ENCODE data around the gene DND1. TPM values are rescaled to one million over a fixed set of nuclear protein-coding genes. Genes with fewer than 3 reads are reported as not detected.
A peak's percentile ranks its signal among the peaks of the same experiment; 100 is the strongest.
"Not testable (repeated sequence)": the region's sequence is repeated elsewhere in the genome, so short reads cannot be mapped to it uniquely, and the experiment has no call there.

Gene DND1
- total RNA-seq, 1 donor from 2014 or later = 3.5 TPM

DNA sequence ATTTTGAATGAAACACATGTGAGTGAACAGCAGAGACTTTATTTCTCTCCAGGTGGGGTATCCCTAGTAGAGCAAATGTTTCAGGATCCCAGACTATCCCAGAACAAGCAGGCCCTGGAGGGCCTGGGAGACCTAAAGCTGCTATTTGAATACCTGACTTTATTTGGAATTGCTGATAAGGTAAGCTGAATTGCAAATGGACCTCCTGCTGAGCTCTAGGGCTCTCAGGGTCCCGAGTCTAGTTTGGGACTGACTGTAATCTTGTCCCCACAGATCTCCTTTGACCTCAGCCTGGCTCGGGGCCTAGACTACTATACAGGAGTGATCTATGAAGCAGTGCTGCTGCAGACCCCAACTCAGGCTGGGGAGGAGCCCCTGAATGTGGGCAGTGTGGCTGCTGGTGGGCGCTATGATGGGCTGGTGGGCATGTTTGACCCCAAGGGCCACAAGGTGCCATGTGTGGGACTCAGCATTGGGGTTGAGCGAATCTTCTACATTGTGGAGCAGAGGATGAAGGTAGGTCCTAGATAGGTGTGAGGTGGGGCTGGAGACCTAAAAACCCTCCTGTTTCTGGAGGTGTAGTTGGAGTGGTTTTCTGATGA lies 23.6 kb upstream of the DND1 start:
- Mint-ChIP-seq H3K9me3 (no peaks in the 10 kb centered on the region), H3K27ac (no peak overlapping the region), H3K4me1 (ENCODE audit: low read depth) (peaks cover 14% of the 10 kb centered on the region), H3K27me3 (ENCODE audit: low read depth) (no peaks in the 10 kb centered on the region), H3K36me3 (ENCODE audit: low read depth) (peaks cover 73% of the 10 kb centered on the region), H3K4me3 (ENCODE audit: low read depth) (no peak overlapping the region)
- intact Hi-C loops (cut with micrococcal nuclease) = no loop called here
- no peak for DNase-seq (ENCODE audit: low spot score)

DNA sequence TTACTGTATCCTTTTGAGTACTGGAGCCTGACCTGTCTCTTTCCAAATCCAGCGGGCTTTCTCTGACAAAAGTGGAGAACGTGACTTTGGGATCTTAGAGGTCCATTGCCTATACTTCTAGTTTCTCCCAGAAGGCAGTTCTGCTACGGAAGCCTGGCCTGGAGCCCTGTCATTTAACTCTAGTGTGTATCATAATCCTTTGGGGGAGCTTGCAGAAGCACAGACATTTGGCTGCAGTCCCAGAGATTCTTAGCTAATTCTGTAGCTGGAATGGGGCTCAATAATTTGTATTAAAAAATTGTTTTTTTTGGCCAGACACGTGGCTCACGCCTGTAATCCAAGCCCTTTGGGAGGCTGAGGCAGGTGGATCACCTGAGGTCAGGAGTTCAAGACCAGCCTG lies 20.9 kb upstream of the DND1 start:
- H3K27ac Mint-ChIP-seq = no peak overlapping the region
- H3K27me3 Mint-ChIP-seq (ENCODE audit: low read depth) = no peaks in the 10 kb centered on the region
- DNase-seq (ENCODE audit: low spot score) = no peak
- no peak overlapping the region for H3K4me3 Mint-ChIP-seq (ENCODE audit: low read depth)
- intact Hi-C loops (cut with micrococcal nuclease) = no loop called here
- no peaks in the 10 kb centered on the region for H3K9me3 Mint-ChIP-seq
- H3K4me1 Mint-ChIP-seq (ENCODE audit: low read depth) = peaks cover 13% of the 10 kb centered on the region
- H3K36me3 Mint-ChIP-seq (ENCODE audit: low read depth) = peaks cover 70% of the 10 kb centered on the region

DNA sequence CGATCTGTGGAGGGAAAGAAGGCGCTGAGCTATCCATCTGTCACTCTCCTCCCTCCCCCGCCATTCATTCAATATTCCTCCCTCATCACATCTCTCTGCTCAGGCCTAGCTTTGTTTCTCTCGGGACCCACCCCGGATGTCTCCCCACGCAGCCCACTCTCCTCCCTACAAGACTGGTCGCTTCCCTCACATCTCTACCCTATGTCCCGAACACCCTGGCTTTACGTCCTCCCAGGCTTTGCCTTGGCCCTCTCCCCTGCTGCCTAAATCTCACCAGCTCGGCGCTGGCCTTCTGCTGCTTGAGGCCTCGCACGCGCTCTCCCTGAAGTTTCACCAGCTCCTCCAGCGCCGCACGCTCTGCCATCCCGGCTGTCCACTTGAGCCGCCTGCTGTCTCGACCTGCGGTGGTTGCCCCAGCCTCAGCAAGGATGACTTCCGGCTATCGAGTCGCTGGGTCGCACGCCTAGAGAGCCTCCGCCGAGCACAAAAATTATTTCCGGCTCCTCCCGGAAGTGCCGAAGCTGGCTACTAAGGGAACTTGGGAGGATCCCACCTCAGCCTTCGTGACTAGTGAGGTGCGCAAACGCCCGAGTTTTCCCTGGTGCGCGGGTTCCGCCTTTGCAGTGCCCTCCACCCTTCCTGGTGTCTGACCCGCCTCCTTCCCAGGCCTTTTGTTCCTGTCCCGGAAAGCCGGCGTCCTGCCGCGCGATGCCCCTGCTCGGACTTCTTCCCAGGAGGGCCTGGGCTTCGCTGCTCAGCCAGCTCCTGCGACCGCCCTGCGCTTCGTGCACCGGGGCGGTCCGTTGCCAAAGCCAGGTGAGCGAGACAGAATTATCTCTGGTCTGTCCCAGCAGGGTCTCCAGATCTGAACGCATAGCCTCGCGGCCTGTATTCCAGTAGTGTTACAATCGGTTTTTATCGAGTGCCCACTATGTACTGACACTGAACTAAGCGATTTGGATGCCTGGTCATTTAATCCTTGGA lies 17.9 kb upstream of the DND1 start, which contains the start of the genes HARS1 and HARS2:
HARS1 (minus strand) TSS at position 430 of the 984 bp plus-strand sequence; CDS start at position 364, 66 bp downstream.
HARS2 (plus strand) TSS at position 515 of the 984 bp plus-strand sequence; CDS start at position 709, 194 bp downstream.
- Mint-ChIP-seq H3K4me1 (ENCODE audit: low read depth) (peaks cover 20% of the 10 kb centered on the region), H3K4me3 (ENCODE audit: low read depth) (peak within 1 kb of the TSS; percentile 97), H3K9me3 (no peaks in the 10 kb centered on the region), H3K27ac (peak within 1 kb of the TSS; percentile 91), H3K27me3 (ENCODE audit: low read depth) (no peaks in the 10 kb centered on the region), H3K36me3 (ENCODE audit: low read depth) (peaks cover 55% of the 10 kb centered on the region)
- peak; percentile 79 for DNase-seq (ENCODE audit: low spot score)
- intact Hi-C loops (cut with micrococcal nuclease) = loop anchor here (1.0 to 2.0 kb wide), 8 partner anchors 9 to 290 kb away; partner anchors contain the start of genes ANKHD1, APBB3, IK and NDUFA2

DNA sequence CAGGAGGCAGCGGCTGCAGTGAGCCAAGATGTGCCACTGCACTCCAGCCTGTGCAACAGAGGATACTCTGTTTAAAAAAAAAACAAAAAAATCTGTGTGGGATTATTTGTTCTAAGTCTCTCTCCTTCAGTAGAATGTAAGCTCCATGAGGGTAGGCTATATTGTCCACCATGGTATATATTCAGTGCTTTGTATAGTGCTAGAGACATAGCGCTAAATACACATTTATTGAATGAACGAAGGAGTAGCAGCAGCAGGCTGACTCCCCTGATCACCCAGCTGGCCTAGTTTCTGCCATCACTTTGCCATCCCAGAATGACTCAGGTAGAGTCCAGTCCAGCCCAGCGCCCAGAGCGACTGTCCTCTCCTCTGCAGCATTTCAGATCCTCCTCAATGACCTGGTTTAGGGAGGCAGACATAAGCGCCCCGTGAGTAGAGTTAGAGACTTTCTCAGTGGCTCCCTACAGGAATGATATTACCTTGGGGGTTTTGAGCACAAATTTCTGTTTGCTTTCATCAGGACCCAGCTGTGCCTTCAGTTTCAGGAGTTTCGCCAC lies 17.1 kb upstream of the DND1 start:
- H3K27me3 Mint-ChIP-seq (ENCODE audit: low read depth) = no peaks in the 10 kb centered on the region
- intact Hi-C loops (cut with micrococcal nuclease) = loop anchor here (2.0 kb wide), 4 partner anchors 14 to 290 kb away; partner anchors contain the start of genes ANKHD1 and TMCO6
- H3K4me3 Mint-ChIP-seq (ENCODE audit: low read depth) = peak overlapping the region; percentile 97
- DNase-seq (ENCODE audit: low spot score) = no peak
- peaks cover 20% of the 10 kb centered on the region for H3K4me1 Mint-ChIP-seq (ENCODE audit: low read depth)
- H3K9me3 Mint-ChIP-seq = no peaks in the 10 kb centered on the region
- peaks cover 48% of the 10 kb centered on the region for H3K36me3 Mint-ChIP-seq (ENCODE audit: low read depth)
- peak overlapping the region; percentile 91 for H3K27ac Mint-ChIP-seq

DNA sequence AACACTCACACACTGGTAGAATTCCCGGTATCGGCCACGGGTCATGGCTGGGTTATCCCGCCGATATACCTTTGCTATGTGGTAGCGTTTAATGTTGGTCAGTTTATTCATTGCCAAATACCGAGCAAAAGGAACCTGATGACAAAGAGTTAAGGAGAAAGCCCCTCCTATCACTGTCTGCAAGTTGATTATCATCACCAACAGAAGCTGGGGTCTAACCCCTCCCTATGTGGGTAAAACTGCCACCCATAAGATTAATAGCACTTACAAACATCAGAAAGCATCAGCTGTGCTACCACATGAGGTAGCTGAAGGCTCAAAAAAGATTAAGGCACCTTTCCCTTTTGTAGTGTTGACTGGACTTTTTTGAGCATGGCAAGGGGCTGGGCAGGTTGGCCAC lies 5.6 kb upstream of the DND1 start:
- Mint-ChIP-seq H3K36me3 (ENCODE audit: low read depth) (peaks cover 71% of the 10 kb centered on the region), H3K4me3 (ENCODE audit: low read depth) (no peak overlapping the region), H3K9me3 (no peaks in the 10 kb centered on the region), H3K27me3 (ENCODE audit: low read depth) (no peaks in the 10 kb centered on the region), H3K4me1 (ENCODE audit: low read depth) (peaks cover 4% of the 10 kb centered on the region), H3K27ac (no peak overlapping the region)
- DNase-seq (ENCODE audit: low spot score) = no peak
- intact Hi-C loops (cut with micrococcal nuclease) = no loop called here

DNA sequence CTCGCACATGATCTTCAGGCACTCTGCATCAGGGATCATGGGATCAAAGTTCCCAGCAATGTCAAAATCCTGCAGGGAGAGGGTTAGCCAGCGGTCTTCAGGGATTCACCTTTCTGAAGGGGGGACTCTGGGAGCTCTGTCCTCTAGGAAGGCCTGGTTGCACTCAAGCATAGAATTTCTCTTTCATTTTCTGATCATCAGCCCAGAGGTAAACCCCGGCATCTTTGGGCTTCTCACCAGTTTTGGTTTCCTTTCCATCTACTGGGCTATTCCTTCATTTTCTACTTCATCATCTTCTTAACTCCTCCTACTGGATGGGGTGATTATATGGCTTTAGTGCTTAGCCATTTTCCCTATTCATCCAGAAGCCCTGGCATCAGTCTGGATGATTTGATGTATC lies 4.6 kb upstream of the DND1 start:
- Mint-ChIP-seq H3K36me3 (ENCODE audit: low read depth) (peaks cover 72% of the 10 kb centered on the region), H3K9me3 (no peaks in the 10 kb centered on the region), H3K4me1 (ENCODE audit: low read depth) (peaks cover 4% of the 10 kb centered on the region), H3K27ac (no peak overlapping the region), H3K27me3 (ENCODE audit: low read depth) (no peaks in the 10 kb centered on the region), H3K4me3 (ENCODE audit: low read depth) (no peak overlapping the region)
- no peak for DNase-seq (ENCODE audit: low spot score)
- intact Hi-C loops (cut with micrococcal nuclease) = loop anchor here (2.0 kb wide), 1 partner anchor 13 kb away; the partner anchor contains the start of genes HARS1 and HARS2

DNA sequence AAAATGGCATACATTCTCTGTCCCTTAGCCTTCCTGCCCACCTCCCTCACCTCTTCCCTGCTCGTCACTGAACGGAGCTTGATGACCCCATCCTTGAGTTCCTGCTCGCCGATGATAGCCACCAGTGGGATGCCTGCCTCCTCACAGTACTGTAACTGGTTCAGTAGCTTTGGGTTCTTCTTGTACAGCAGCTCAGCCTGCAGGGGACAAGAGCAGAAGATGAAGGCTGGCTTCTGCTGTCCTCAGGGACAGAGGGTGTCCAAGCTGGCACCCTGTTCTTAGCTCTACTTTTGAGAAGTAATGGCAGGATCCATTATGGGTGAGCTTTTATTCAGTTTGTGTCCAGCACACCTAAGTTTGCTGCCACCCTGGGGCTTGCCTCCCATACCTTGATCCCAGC lies 1.3 kb upstream of the DND1 start:
- Mint-ChIP-seq H3K36me3 (ENCODE audit: low read depth) (peaks cover 78% of the 10 kb centered on the region), H3K4me1 (ENCODE audit: low read depth) (peaks cover 4% of the 10 kb centered on the region), H3K27ac (peak overlapping the region; percentile 52), H3K27me3 (ENCODE audit: low read depth) (no peaks in the 10 kb centered on the region), H3K4me3 (ENCODE audit: low read depth) (no peak overlapping the region), H3K9me3 (no peaks in the 10 kb centered on the region)
- DNase-seq (ENCODE audit: low spot score) = no peak
- intact Hi-C loops (cut with micrococcal nuclease) = no loop called here

DNA sequence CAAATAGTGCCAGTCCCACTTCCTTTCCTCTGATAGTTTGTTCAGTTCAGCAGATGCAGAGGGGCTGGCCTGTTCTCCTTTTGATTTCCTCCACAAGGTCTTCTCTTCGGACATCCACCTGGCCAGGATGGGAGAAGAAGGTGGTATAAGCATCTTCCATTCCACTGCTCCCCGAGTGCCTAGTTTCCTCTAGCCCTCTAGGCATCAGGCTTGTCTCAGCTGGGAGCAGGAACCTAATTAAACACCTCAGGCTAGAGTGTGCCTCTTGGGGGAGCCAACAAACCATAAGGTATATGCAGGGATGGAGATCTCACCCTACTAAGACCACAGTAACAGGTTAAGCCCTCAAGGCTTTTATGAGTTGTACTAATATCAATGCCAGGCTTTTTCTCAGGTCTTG lies 835 bp upstream of the DND1 start:
- Mint-ChIP-seq H3K9me3 (no peaks in the 10 kb centered on the region), H3K4me3 (ENCODE audit: low read depth) (no peak overlapping the region), H3K36me3 (ENCODE audit: low read depth) (peaks cover 78% of the 10 kb centered on the region), H3K4me1 (ENCODE audit: low read depth) (peaks cover 4% of the 10 kb centered on the region), H3K27ac (no peak overlapping the region), H3K27me3 (ENCODE audit: low read depth) (no peaks in the 10 kb centered on the region)
- intact Hi-C loops (cut with micrococcal nuclease) = no loop called here
- DNase-seq (ENCODE audit: low spot score) = no peak

DNA sequence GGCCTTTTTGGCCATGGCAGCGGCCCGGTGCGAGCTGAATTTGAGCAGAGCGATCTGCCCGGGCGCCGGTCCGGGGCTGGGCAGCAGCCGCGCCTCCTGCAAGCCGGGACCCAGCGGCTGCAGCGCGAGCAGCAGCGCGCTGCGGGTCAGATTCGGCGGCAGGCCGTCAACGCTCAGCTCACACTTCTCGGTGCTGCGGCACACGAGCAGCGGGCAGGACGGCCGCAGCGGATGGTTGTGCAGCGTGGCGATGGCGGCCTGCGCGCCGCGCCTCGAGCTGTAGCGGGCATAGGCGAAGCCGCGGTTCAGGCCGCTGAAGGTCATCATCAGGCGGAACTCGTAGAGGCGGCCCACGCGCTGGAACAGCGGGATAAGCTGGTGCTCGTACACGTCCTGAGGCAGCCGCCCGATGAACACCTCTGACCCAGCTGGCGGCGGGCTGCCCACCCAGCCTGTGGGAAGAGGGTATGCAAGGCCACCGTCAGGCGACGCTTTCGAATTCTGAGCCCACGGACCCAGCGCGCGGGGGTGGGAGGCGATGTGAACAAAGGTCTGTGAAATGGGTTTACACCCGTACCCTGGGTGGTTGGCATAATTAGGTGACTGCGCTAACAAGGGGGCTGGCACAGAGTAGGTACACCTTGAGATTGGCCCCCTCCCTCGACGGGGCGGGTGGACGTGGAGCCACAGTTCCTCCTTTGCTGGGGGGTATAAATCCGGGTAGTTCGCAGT lies 755 bp downstream of the DND1 start:
- Mint-ChIP-seq H3K27ac (no peak overlapping the region), H3K36me3 (ENCODE audit: low read depth) (peaks cover 82% of the 10 kb centered on the region), H3K9me3 (no peaks in the 10 kb centered on the region), H3K4me1 (ENCODE audit: low read depth) (peaks cover 1% of the 10 kb centered on the region), H3K27me3 (ENCODE audit: low read depth) (no peaks in the 10 kb centered on the region), H3K4me3 (ENCODE audit: low read depth) (no peak overlapping the region)
- intact Hi-C loops (cut with micrococcal nuclease) = no loop called here
- DNase-seq (ENCODE audit: low spot score) = no peak

DNA sequence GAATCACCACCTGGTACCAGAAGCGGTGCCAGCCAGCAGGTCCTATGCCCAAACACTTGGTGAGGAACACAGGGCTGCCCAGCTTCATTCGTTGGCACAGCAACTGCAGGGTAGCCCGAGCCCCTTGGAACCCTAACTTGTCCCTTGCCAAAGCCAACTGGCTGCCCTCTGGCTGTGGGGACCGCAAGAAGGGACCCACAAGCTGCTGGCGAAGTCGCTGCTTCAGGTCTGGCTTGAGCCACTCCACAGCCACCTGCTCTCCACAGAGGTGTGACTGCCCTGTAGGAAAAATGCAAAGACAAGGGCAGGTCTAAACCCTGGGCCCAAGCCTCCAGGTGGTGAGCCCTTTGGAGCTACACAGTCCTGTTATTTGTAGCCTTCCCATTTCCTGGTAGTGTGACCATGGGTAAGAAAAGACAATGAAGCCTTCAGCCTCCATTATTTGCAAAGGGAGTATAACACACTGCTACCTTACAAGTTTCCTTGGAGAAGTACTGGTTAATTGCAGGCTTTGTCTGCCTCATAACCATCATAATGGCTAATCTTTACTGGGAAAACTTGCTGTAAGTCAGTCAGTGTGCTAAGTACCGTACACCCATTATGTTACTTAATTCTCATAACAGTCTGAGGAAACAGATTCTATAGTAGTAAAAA lies 1.8 kb downstream of the DND1 start:
- Mint-ChIP-seq H3K27ac (no peak overlapping the region), H3K27me3 (ENCODE audit: low read depth) (no peaks in the 10 kb centered on the region), H3K9me3 (no peaks in the 10 kb centered on the region), H3K36me3 (ENCODE audit: low read depth) (peaks cover 82% of the 10 kb centered on the region), H3K4me3 (ENCODE audit: low read depth) (no peak overlapping the region), H3K4me1 (ENCODE audit: low read depth) (peaks cover 12% of the 10 kb centered on the region)
- DNase-seq (ENCODE audit: low spot score) = no peak
- intact Hi-C loops (cut with micrococcal nuclease) = no loop called here

DNA sequence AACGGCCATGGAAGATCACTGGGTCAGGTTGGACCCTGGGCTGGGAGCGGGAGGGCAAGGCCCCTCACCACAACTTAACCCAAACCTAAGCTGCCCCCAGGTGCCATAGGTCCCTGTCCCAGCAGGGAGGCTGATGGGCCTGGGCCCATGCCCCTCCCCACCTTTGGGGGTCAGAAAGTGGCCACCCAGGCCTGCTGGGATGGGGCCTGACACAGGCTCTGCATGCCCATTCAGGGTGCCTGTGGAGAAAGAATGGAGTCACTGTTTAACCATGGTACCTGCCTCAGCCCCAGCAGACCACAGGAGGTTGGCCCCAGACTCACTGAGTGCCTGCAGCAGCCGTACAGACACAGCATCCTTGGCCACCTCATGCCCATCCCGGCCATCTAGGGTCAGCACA lies 2.3 kb downstream of the DND1 start:
- H3K4me3 Mint-ChIP-seq (ENCODE audit: low read depth); H3K9me3 Mint-ChIP-seq; DNase-seq (ENCODE audit: low spot score); intact Hi-C loops (cut with micrococcal nuclease); H3K27ac Mint-ChIP-seq; H3K27me3 Mint-ChIP-seq (ENCODE audit: low read depth): not testable (repeated sequence)
- peaks cover 15% of the 10 kb centered on the region for H3K4me1 Mint-ChIP-seq (ENCODE audit: low read depth)
- peaks cover 80% of the 10 kb centered on the region for H3K36me3 Mint-ChIP-seq (ENCODE audit: low read depth)
